OCI-LY1 (cell line): Measurements from ENCODE around the gene ABCA4.

Experiments
- CTCF ChIP-seq: fragments of 200-600 bp; sonication (generic), shearing (Covaris generic); IDR thresholded peaks from 2 replicates; pipeline ENCODE4 v1.5.1; 2017; ENCODE audit warnings: mild to moderate bottlenecking, antibody characterized with exemption, low read length, moderate library complexity, mixed read lengths
- EZH2 ChIP-seq: fragments of 200-600 bp; sonication (generic), shearing (Covaris generic); IDR thresholded peaks from 2 replicates; pipeline ENCODE4 v1.8.0; 2017; ENCODE audit warnings: borderline replicate concordance, mixed run types, mild to moderate bottlenecking, antibody characterized with exemption, low read length, moderate library complexity, mixed read lengths

DNA sequence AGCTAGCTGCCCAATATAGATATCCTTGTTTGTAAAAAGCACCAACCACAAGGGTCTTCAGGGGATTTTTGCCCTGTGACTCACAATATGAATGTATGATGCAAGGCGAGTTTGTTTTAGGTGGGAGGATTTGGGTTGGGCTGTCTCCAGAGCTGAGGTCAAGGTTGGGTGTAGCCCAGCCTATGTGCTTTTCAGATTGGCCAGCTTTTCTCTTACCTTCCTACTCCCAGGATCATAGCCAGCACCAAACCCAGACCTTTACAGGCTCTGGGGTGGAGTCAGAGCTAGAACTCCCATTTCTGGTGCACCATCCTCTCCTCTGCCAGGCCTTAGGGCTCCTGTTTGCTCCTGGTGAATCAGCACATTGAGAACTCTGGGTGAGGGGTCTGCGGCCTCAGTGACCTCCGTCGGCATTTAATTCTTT lies 156.2 kb downstream of the ABCA4 start:
- TF ChIP-seq CTCF (no peak), EZH2 (no peak)
